Brain microvascular endothelial cell (primary cell): Measurements from ENCODE around the gene FIZ1.

Experiments used
- DNase-seq: peaks from one replicate; pipeline ENCODE4 v3.0.0-alpha.2; 2020
- H3K27ac ChIP-seq: fragments of 250-450 bp; sonication (Bioruptor Pico); 2 replicates; pipeline ENCODE4 v1.5.1; 2020; ENCODE audit warnings: mild to moderate bottlenecking, moderate library complexity
- H3K27me3 ChIP-seq: fragments of 250-450 bp; sonication (Bioruptor Pico); replicated peaks from 2 replicates; pipeline ENCODE4 v1.5.1; 2020; ENCODE audit warnings: mild to moderate bottlenecking
- H3K36me3 ChIP-seq: fragments of 250-450 bp; sonication (Bioruptor Pico); replicated peaks from 2 replicates; pipeline ENCODE4 v1.5.1; 2020; ENCODE audit warnings: mild to moderate bottlenecking
- H3K4me3 ChIP-seq: 2 replicates; pipeline ENCODE4 v1.5.1; 2011; ENCODE audit warnings: low read depth, mild to moderate bottlenecking, control low read depth, low read length, moderate library complexity
- in situ Hi-C: cut with HindIII; loops from 2 replicates; pipeline ENCODE4 v1.10.0; 2017; ENCODE audit warnings: low sequenced_read_pairs, low pct_ligation_motif_present
- TF ChIP-seq, protein P1 (sequence below): IDR thresholded peaks from 2 replicates; pipeline ENCODE4 v1.5.1; 2011; ENCODE audit warnings: low read depth, mild to moderate bottlenecking, moderate library complexity, low read length, control low read depth, inconsistent platforms; ENCODE audit errors: missing control alignments

Gene FIZ1

DNA sequence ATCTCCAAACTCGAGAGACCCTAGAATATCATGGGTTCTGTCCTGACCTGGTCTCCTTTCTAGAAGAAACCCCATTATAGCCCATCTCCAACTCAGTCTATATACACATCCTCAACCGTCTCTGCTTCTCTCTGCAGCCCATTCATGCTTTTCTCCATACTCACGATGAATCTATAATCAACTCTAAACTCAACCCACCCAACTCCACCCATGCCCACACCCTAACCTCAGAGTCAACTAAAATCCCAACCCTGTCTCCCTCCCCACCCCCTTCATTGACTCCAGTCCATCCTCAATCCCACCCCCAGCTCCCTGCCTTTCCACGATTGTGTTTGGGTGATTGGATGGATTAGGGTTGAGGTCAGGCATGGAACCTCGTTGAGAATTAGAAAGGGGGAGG lies 55.8 kb downstream of the FIZ1 start:
- DNase-seq = no peak
- H3K36me3 ChIP-seq = no peaks in the 10 kb centered on the region
- no peak overlapping the region for H3K4me3 ChIP-seq
- TF ChIP-seq, protein P1, sequence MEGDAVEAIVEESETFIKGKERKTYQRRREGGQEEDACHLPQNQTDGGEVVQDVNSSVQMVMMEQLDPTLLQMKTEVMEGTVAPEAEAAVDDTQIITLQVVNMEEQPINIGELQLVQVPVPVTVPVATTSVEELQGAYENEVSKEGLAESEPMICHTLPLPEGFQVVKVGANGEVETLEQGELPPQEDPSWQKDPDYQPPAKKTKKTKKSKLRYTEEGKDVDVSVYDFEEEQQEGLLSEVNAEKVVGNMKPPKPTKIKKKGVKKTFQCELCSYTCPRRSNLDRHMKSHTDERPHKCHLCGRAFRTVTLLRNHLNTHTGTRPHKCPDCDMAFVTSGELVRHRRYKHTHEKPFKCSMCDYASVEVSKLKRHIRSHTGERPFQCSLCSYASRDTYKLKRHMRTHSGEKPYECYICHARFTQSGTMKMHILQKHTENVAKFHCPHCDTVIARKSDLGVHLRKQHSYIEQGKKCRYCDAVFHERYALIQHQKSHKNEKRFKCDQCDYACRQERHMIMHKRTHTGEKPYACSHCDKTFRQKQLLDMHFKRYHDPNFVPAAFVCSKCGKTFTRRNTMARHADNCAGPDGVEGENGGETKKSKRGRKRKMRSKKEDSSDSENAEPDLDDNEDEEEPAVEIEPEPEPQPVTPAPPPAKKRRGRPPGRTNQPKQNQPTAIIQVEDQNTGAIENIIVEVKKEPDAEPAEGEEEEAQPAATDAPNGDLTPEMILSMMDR = no peak
- no peaks in the 10 kb centered on the region for H3K27me3 ChIP-seq
- in situ Hi-C loops = no loop called here
- H3K27ac ChIP-seq = no peak overlapping the region

DNA sequence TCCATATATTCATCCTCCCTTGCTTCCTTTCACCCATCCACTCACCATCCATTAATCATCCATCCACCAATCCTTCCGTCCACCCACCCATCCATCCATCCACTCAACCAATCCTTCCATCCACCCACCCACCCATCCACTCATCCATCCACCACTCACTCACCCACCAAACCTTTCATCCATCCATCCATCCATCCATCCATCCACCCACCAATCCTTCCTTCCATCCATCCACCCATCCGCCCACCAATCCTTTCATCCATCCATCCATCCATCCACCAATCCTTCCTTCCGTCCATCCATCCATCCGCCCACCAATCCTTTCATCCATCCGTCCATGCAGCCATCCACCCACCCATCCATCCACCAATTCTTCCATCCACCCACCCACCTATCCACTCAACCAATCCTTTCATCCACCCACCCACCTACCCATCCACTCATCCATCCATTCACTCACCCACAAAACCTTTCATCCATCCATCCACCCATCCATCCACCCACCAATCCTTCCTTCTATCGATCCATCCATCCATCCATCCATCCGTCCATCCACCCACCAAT lies 56.9 kb downstream of the FIZ1 start:
- no peak for DNase-seq
- no peak overlapping the region for H3K4me3 ChIP-seq
- no peak overlapping the region for H3K27ac ChIP-seq
- H3K27me3 ChIP-seq = no peaks in the 10 kb centered on the region
- TF ChIP-seq, protein P1 = no peak
- H3K36me3 ChIP-seq = no peaks in the 10 kb centered on the region
- in situ Hi-C loops = no loop called here
